KMS-11 (cell line): Measurements from ENCODE around the gene IFT122.

Experiments
- H2AFZ ChIP-seq: fragments of 200-600 bp; sonication (generic); 2 replicates; pipeline ENCODE4 v1.6.1; 2016; ENCODE audit warnings: antibody characterized with exemption, mixed run types, low read depth
- H3K27ac ChIP-seq: fragments of 200-600 bp; sonication (generic); 2 replicates; pipeline ENCODE4 v1.6.1; 2016; ENCODE audit warnings: mild to moderate bottlenecking, mixed run types
- H3K27me3 ChIP-seq: fragments of 200-600 bp; sonication (generic); 2 replicates; pipeline ENCODE4 v1.6.1; 2017; ENCODE audit warnings: mild to moderate bottlenecking, low read depth, mixed run types, moderate library complexity; ENCODE audit not compliant: insufficient read depth
- H3K36me3 ChIP-seq: fragments of 200-600 bp; sonication (generic); 2 replicates; pipeline ENCODE4 v1.6.1; 2017; ENCODE audit warnings: mild to moderate bottlenecking, mixed run types; ENCODE audit not compliant: insufficient read depth
- H3K4me1 ChIP-seq: fragments of 200-600 bp; sonication (generic); 2 replicates; pipeline ENCODE4 v1.6.1; 2016; ENCODE audit warnings: mild to moderate bottlenecking, low read depth, mixed run types; ENCODE audit not compliant: poor library complexity, severe bottlenecking
- H3K4me2 ChIP-seq: fragments of 200-600 bp; sonication (generic); 2 replicates; pipeline ENCODE4 v1.7.0; 2016; ENCODE audit warnings: mild to moderate bottlenecking, mixed run types
- H3K4me3 ChIP-seq: fragments of 200-600 bp; sonication (generic); IDR thresholded peaks from 2 replicates; pipeline ENCODE4 v1.6.1; 2017; ENCODE audit warnings: low read depth, low read length, mixed read lengths; ENCODE audit not compliant: insufficient read depth
- H3K79me2 ChIP-seq: fragments of 200-600 bp; sonication (generic); 2 replicates; pipeline ENCODE4 v1.6.1; 2016; ENCODE audit warnings: low read depth, mixed run types; ENCODE audit not compliant: insufficient read depth
- H3K9ac ChIP-seq: fragments of 200-600 bp; sonication (generic); 2 replicates; pipeline ENCODE4 v1.6.1; 2016; ENCODE audit warnings: mild to moderate bottlenecking, mixed run types
- H4K20me1 ChIP-seq: fragments of 200-600 bp; sonication (generic); 2 replicates; pipeline ENCODE4 v1.6.1; 2016; ENCODE audit warnings: mild to moderate bottlenecking, mixed run types; ENCODE audit not compliant: insufficient read depth
- CTCF ChIP-seq: fragments of 200-600 bp; sonication (generic); conservative IDR thresholded peaks from 2 replicates; pipeline ENCODE4 v1.6.1; 2017; ENCODE audit warnings: low read depth, mild to moderate bottlenecking, antibody characterized with exemption, low read length, moderate library complexity, mixed read lengths

The IFT122 gene

DNA sequence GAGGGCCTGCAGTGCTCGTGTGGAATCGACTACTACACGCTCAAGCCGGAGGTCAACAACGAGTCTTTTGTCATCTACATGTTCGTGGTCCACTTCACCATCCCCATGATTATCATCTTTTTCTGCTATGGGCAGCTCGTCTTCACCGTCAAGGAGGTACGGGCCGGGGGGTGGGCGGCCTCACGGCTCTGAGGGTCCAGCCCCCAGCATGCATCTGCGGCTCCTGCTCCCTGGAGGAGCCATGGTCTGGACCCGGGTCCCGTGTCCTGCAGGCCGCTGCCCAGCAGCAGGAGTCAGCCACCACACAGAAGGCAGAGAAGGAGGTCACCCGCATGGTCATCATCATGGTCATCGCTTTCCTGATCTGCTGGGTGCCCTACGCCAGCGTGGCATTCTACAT is 92.2 kb downstream of the IFT122 start:
- Histone ChIP-seq H3K4me1 (no peaks in the 10 kb centered on the region), H3K27ac (no peak overlapping the region), H3K27me3 (no peaks in the 10 kb centered on the region), H3K4me3 (no peak overlapping the region), H3K79me2 (no peaks in the 10 kb centered on the region), H3K36me3 (no peaks in the 10 kb centered on the region), H2AFZ (no peak overlapping the region), H3K9ac (no peak overlapping the region), H4K20me1 (no peaks in the 10 kb centered on the region), H3K4me2 (no peak overlapping the region)
- no peak for TF ChIP-seq CTCF

DNA sequence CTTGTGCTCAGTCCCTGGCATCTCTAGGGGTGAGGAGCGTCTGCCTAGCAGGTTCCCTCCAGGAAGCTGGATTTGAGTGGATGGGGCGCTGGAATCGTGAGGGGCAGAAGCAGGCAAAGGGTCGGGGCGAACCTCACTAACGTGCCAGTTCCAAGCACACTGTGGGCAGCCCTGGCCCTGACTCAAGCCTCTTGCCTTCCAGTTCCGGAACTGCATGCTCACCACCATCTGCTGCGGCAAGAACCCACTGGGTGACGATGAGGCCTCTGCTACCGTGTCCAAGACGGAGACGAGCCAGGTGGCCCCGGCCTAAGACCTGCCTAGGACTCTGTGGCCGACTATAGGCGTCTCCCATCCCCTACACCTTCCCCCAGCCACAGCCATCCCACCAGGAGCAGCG is 93.4 kb downstream of the IFT122 start:
- no peaks in the 10 kb centered on the region for H3K27me3 ChIP-seq
- no peak overlapping the region for H3K4me3 ChIP-seq
- no peaks in the 10 kb centered on the region for H3K36me3 ChIP-seq
- no peak overlapping the region for H3K4me2 ChIP-seq
- H2AFZ ChIP-seq = no peak overlapping the region
- H3K27ac ChIP-seq = no peak overlapping the region
- H3K9ac ChIP-seq = no peak overlapping the region
- no peaks in the 10 kb centered on the region for H3K4me1 ChIP-seq
- no peak for TF ChIP-seq CTCF
- H3K79me2 ChIP-seq = no peaks in the 10 kb centered on the region
- H4K20me1 ChIP-seq = no peaks in the 10 kb centered on the region

- Histone ChIP-seq H3K4me3 (no peak overlapping the region), H3K27ac (no peak overlapping the region), H3K4me1 (no peaks in the 10 kb centered on the region), H3K9ac (no peak overlapping the region), H3K36me3 (no peaks in the 10 kb centered on the region), H3K79me2 (no peaks in the 10 kb centered on the region), H2AFZ (no peak overlapping the region), H3K27me3 (no peaks in the 10 kb centered on the region), H3K4me2 (no peak overlapping the region), H4K20me1 (no peaks in the 10 kb centered on the region)
- no peak for TF ChIP-seq CTCF
Measured at GRCh38 chr3:129534428-129535027, 94.5 kb downstream of the IFT122 start.

DNA sequence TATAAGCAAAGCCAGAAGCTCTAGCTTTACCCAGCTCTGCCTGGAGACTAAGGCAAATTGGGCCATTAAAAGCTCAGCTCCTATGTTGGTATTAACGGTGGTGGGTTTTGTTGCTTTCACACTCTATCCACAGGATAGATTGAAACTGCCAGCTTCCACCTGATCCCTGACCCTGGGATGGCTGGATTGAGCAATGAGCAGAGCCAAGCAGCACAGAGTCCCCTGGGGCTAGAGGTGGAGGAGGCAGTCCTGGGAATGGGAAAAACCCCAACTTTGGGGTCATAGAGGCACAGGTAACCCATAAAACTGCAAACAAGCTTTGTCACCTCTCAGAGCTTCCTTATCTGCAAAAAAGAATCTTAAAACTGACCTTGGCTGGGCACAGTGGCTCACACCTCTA is 95.1 kb downstream of the IFT122 start:
- no peaks in the 10 kb centered on the region for H4K20me1 ChIP-seq
- no peak overlapping the region for H3K9ac ChIP-seq
- H3K27ac ChIP-seq = no peak overlapping the region
- H2AFZ ChIP-seq = no peak overlapping the region
- H3K4me1 ChIP-seq = no peaks in the 10 kb centered on the region
- no peak for TF ChIP-seq CTCF
- no peak overlapping the region for H3K4me3 ChIP-seq
- no peaks in the 10 kb centered on the region for H3K79me2 ChIP-seq
- no peaks in the 10 kb centered on the region for H3K27me3 ChIP-seq
- H3K4me2 ChIP-seq = no peak overlapping the region
- H3K36me3 ChIP-seq = no peaks in the 10 kb centered on the region
